ENCODE results near the gene OSCP1.
"Not testable (repeated sequence)": the region's sequence is repeated elsewhere in the genome, so short reads cannot be mapped to it uniquely, and the experiment has no call there.

Gene OSCP1, protein sequence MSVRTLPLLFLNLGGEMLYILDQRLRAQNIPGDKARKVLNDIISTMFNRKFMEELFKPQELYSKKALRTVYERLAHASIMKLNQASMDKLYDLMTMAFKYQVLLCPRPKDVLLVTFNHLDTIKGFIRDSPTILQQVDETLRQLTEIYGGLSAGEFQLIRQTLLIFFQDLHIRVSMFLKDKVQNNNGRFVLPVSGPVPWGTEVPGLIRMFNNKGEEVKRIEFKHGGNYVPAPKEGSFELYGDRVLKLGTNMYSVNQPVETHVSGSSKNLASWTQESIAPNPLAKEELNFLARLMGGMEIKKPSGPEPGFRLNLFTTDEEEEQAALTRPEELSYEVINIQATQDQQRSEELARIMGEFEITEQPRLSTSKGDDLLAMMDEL

GRCh38 chr1:36450270-36450918 lies at the start of gene OSCP1:
OSCP1 (minus strand) TSS chr1:36450451; CDS start chr1:36450369, 82 bp downstream.
- DNase-seq, result peak; percentile 92 to 98

GRCh38 chr1:36497207-36497606 lies 47.0 kb upstream of the OSCP1 start:
- DNase-seq, result no peak

DNA sequence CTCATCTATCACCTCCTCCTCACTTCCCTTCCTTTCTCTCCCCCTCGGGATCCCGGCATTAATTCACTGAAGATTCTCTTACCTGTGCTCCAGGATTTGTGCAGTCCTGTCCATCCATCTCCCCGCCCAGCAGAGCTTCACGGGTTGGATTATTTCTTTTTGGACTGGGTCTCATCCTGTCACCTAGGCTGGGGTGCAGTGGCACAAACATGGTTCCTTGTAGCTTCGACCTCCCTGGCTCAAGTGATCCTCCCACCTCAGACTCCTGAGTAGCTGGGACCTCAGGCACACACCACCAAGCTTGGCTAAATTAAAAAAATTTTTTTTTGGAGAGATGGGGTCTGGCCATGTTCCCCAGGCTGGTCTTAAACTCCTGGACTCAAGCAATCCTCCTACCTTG lies 44.7 kb upstream of the OSCP1 start:
- no peak for DNase-seq

DNA sequence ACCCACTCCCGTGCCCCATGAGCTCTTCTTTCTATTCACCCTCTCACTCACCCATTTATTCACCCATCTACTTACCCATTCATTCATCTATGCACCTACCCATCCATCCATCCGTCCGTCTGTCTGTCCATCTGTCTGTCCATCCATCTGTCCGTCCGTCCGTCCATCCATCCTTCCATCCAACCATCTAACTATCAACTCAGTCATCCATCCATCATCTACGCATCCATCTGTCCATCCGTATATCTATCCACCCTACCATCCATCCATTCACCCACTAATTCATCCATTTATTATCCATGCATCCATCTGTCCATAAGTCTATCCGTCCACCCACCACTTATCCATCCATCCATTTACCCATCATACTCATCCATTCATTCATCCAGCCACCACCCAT lies 43.3 kb upstream of the OSCP1 start:
- DNase-seq, result no peak

DNA sequence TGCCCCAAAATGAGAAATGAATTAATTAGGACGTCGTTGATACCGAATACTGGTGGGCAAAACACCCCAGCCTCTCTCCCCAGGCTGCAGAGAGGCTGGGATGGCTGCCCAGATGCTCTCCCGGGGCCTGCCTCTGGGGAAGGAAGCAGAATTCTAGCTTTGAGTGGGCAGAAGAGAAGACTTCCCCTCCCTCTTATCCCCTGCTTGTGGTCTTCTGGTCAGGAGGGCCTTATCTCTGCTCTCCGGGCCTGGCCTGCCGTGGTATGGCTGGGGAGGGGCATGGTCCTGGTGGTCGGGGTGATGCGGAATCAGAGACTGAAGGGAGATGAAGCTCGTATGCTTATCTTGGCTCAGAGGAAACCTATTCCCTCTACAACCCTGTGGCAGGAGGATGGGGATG lies 42.2 kb upstream of the OSCP1 start:
- DNase-seq, result no peak

DNA sequence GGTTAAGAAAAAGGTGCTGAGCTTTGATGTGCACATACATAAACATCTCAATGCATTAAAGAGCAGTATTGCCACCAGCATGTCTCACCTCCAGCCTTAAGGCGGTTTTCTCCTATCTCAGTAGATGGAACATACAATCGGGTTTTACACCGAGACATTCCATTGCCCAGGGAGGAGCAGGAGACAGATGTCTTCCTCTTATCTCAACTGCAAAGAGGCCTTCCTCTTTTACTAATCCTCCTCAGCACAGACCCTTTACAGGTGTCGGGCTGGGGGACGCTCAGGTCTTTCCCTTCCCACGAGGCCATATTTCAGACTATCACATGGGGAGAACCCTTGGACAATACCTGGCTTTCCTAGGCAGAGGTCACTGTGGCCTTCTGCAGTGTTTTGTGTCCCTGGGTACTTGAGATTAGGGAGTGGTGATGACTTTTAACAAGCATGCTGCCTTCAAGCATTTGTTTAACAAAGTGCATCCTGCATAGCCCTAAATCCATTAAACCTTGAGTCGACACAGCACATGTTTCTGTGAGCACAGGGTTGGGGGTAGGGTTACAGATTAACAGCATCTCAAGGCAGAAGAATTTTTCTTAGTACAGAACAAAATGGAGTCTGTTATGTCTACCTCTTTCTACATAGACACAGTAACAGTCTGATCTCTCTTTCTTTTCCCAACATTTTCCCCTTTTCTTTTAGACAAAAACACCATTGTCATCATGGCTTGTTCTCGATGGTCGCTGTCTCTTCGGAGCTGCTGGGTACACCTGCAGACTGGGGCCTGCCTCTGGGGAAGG lies 39.2 kb upstream of the OSCP1 start:
- not testable (repeated sequence) for DNase-seq

DNA sequence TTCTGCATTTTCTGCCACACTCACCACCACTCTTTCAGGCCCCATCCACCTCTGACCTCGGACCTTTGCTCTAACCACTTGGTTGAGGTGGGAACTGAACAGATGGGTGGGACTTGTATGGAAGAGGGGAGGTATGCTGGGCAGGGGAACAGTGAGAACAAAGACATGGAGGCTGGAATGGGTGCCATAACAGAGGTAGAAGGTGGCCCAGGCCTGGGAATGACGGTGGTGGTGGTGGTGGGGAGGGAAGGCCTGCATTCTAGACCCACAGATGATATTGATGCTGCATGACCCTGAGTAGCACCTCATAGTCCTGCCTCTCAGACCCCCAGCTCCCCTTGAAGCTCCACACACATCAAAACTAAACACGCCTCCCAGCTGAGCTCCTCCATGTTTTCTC lies 37.7 kb upstream of the OSCP1 start:
- DNase-seq, result no peak

- not testable (repeated sequence) for DNase-seq
These were observed 37.1 kb upstream of the OSCP1 start for GRCh38 chr1:36487336-36487725.

DNA sequence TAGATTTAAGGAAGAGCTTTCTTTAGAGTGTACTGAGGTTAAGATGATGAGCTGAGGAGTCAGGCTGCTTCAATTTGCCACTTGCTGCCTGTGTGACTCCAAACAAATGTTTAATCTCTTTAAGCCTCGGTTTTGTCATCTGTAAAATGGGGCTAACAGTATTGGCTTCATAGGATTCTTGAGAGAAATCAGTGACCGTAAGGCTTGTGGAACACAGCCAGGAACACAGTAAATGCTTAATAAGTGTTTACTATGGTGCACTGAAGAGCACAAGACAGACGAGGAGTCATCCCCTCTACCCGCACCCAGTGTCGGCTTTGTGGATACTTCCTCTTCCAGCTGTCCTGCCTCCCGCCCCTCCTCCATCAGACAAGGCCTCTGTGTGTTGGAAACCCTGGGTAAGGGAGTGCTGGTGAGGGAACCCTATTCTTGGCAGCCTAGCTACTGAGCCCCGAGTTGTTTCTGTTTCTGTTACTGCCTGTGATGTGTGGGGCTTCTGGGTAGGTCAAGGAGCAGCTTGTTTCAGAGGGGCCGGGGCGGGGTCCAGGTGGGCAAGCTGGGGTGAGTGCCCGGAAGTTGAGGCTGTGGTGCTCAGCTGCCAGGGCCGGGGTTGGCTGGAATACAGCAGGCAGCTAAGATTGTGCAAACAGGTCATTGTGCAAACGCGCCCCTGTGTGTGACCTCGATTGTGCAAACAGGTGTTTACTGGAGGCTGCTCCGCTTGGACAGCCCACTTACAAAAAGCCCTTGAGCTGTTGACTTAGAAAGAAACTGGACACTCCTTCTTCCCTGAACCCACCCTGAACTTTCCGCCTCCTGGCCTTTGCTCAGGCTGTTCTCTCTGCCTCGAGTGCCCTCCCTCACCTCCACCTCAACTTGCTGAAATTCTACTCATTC lies 36.4 kb upstream of the OSCP1 start:
- peak; percentile 85 to 88 for DNase-seq

- DNase-seq, result no peak
These were observed 35.8 kb upstream of the OSCP1 start for GRCh38 chr1:36486093-36486438.

GRCh38 chr1:36484099-36484498 lies 33.8 kb upstream of the OSCP1 start:
- DNase-seq, result no peak

DNA sequence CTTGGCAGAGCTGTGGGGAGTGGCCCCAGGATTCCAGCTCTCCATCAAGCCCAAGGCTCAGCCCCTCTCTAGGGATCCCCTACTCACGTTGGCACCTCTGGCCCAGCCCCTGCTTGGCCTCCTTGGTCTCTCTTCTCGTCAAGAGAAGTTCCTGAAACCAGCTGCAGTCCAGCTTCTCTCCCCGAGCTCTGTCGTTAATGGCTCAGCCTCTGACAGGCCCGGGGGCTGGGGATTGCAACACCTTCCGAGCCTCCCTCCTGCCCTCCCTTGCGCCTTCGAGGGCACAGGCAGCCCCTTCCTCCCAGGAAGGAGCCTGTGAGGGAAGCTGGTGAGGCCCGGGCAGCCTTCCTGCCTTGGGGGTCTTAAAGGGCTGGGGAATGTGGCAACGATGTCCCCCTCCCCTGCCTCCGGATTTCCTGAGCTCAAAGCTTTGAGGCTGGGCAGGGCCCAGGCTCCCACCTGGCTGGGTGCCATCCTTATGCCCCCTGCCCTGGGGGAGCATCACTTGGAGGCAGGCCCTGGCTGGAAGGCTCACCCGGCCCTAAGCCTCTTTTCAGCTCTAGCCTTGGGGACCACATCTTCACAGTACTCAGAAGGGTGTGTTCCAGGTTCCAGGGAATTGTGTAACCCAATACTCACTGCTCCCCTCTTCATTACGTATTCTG lies 32.6 kb upstream of the OSCP1 start, which contains the start of gene CSF3R:
Gene CSF3R (minus strand): TSS at position 190 of the 665 bp plus-strand sequence. CDS start 3,417 bp downstream, outside the sequence.
- DNase-seq, result peak; percentile 29 to 51

- DNase-seq, result peak in 1 of 2 donors; percentile 12
These were observed 31.8 kb upstream of the OSCP1 start for GRCh38 chr1:36481771-36482723.

- no peak for DNase-seq
These were observed 30.8 kb upstream of the OSCP1 start for GRCh38 chr1:36481091-36481490.

GRCh38 chr1:36480161-36480560 lies 29.9 kb upstream of the OSCP1 start:
- no peak for DNase-seq

DNA sequence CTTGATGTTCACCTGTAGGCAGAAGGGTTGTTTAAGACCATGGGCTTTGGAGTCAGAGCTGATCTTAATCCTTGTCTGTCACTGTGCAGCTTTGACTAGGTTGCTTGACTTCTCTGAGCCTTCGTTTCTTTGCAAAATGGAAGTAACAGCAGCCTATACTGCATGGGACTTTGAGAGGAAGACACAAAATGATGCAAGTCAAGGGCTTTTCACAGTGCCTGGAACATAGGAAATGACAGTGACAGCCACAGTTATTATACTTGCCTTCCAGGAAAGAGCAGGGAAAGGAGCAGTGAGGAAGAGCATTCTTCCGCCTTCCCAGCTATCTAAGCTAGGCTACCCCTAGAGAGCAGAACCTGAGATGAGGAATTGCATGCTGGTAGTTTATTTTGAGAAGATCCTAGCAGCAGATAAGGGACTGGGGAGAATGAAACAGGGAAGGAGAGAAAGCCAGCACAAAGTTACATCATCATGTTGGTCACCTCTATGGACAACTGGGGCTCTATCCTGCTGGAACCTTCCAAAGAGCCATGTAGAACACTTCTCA lies 29.3 kb upstream of the OSCP1 start:
- DNase-seq, result peak; percentile 13 to 32

- not testable (repeated sequence) for DNase-seq
These were observed 27.4 kb upstream of the OSCP1 start for GRCh38 chr1:36477615-36478014.

GRCh38 chr1:36476945-36477344 lies 26.7 kb upstream of the OSCP1 start:
- no peak for DNase-seq

GRCh38 chr1:36475910-36476604 lies 25.8 kb upstream of the OSCP1 start:
- DNase-seq, result no peak

DNA sequence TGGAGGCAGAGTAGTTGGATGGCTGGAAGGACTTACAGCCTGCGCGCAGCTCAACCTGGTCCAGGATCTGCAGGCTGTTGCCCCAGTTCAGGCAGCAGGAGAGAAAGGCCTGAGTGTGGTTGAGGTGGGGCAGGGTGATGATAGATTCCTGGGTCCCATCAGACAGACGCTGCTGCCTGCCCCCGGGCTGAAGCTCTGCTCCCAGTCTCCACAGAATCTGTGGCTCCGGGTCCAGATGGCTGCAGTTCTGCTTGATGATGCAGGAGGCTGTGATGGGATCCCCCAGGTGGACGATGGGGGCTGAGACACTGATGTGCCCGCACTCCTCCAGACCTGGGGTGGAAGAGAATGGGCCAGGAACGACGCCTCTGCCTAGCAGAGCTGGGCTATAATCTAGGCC lies 25.1 kb upstream of the OSCP1 start:
- no peak for DNase-seq
